ENCODE results near the gene MSLN. TPM values are rescaled to one million over a fixed set of nuclear protein-coding genes. Genes with fewer than 3 reads are reported as not detected.
"Not testable (repeated sequence)": the region's sequence is repeated elsewhere in the genome, so short reads cannot be mapped to it uniquely, and the experiment has no call there.

MSLN gene
- total and polyA plus RNA-seq, 2 donors (not counting 3 experiments of a cell fraction or from before 2014, with no cell fraction given) = not detected

DNA sequence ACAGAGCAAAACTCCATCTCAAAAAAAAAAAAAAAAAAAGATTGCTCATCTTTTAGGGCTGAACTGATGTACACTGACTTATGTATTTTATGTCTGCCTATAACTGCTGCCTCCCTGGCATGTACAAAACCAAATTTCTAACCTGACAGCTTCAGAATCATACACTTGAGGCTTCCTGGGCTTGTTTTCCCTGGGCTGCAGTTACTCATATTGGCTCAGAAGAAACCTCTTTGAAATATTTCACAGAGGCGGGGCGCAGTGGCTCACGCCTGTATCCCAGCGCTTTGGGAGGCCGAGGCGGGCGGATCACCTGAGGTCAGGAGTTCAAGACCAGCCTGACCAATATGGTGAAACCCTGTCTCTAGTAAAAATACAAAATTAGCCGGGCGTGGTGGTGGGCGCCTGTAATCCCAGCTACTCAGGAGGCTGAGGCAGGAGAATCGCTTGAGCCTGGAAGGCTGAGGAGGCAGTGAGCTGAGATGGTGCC, 6.4 kb upstream of the MSLN start:
- FAIRE-seq; intact Hi-C loops (cut with micrococcal nuclease); POLR2A ChIA-PET; CTCF ChIA-PET; DNase-seq (ENCODE audit: low read depth, low spot score); H3K27me3 ChIP-seq (ENCODE audit: control insufficient read depth in 2 of 2, insufficient read depth in 2 of 2, low read length in 2 of 2); H3K4me2 ChIP-seq (ENCODE audit: insufficient read depth, low read length); H3K36me3 ChIP-seq (ENCODE audit: control insufficient read depth in 2 of 2, extremely low read depth in 1 of 2, insufficient read depth in 2 of 2, low read length in 2 of 2); H3K4me3 ChIP-seq (replicated peaks in 1 of 3; ENCODE audit: insufficient read depth in 1 of 3, low read depth in 1 of 3, low read length in 3 of 3); H3K4me1 ChIP-seq (ENCODE audit: control insufficient read depth, extremely low read depth, insufficient read depth, low read length); BruUV-seq (replicated peaks); H3K9me3 ChIP-seq (replicated peaks; ENCODE audit: control insufficient read depth, insufficient read depth, low read length); H4K20me1 ChIP-seq (replicated peaks; ENCODE audit: control insufficient read depth, extremely low read depth, insufficient read depth, low read length); H3K9ac ChIP-seq (replicated peaks; ENCODE audit: extremely low read depth, insufficient read depth, low read length); dilution Hi-C loops (cut with MboI; ENCODE audit: extremely low pct_ligation_motif_present, low sequenced_read_pairs); H3K27ac ChIP-seq (ENCODE audit: insufficient read depth, low read depth, low read length); H2AFZ ChIP-seq (ENCODE audit: low read depth, low read length); H3K9me1 ChIP-seq (replicated peaks; ENCODE audit: control insufficient read depth, extremely low read depth, insufficient read depth, low read length); H3K79me2 ChIP-seq (ENCODE audit: control insufficient read depth, insufficient read depth, low read length): not testable (repeated sequence)

- H3K36me3 ChIP-seq (ENCODE audit: control insufficient read depth in 2 of 2, extremely low read depth in 1 of 2, insufficient read depth in 2 of 2, low read length in 2 of 2) = no peaks in the 10 kb centered on the region
- peaks cover 4 to 6% of the 10 kb centered on the region in 2 experiments for H3K27me3 ChIP-seq (ENCODE audit: control insufficient read depth in 2 of 2, insufficient read depth in 2 of 2, low read length in 2 of 2)
- dilution Hi-C loops (cut with MboI; ENCODE audit: extremely low pct_ligation_motif_present, low sequenced_read_pairs) (no loop called here), intact Hi-C loops (cut with micrococcal nuclease) (no loop called here)
- POLR2A ChIA-PET = no interaction called here
- no peaks in the 10 kb centered on the region for H3K4me1 ChIP-seq (ENCODE audit: control insufficient read depth, extremely low read depth, insufficient read depth, low read length)
- TF ChIP-seq CTCF (IDR thresholded peaks at IDR 0.05; ENCODE audit: extremely low read depth in 1 of 2, insufficient read depth in 1 of 2, low read depth in 1 of 2, low read length in 2 of 2) (no peak), JUN (IDR thresholded peaks at IDR 0.05; ENCODE audit: borderline replicate concordance, insufficient read depth, insufficient read length, low read depth) (no peak), EZH2 (IDR thresholded peaks at IDR 0.05; ENCODE audit: borderline replicate concordance, low read depth, low read length, severe bottlenecking) (no peak), GATA2 (IDR thresholded peaks at IDR 0.05; ENCODE audit: insufficient read depth, insufficient read length, low read depth, low read length) (no peak), POLR2AphosphoS5 (IDR thresholded peaks at IDR 0.05; ENCODE audit: insufficient read depth, low read depth, low read length) (no peak), POLR2A (IDR thresholded peaks at IDR 0.05; ENCODE audit: low read depth, low read length) (no peak), FOS (IDR thresholded peaks at IDR 0.05; ENCODE audit: borderline replicate concordance, insufficient read depth, low read length) (no peak), MYC (IDR thresholded peaks at IDR 0.05; ENCODE audit: low read depth, low read length) (no peak)
- TF ChIP-seq, protein P1, sequence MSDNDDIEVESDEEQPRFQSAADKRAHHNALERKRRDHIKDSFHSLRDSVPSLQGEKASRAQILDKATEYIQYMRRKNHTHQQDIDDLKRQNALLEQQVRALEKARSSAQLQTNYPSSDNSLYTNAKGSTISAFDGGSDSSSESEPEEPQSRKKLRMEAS (IDR thresholded peaks at IDR 0.05; ENCODE audit: insufficient read depth, insufficient read length) = no peak
- H3K4me2 ChIP-seq (ENCODE audit: insufficient read depth, low read length) = no peak overlapping the region
- H3K9me3 ChIP-seq (replicated peaks; ENCODE audit: control insufficient read depth, insufficient read depth, low read length) = no peaks in the 10 kb centered on the region
- DNase-seq (ENCODE audit: low read depth, low spot score) (no peak), FAIRE-seq (no peak)
- H2AFZ ChIP-seq (ENCODE audit: low read depth, low read length) = no peak overlapping the region
- no peak overlapping the region for H3K4me3 ChIP-seq (replicated peaks in 1 of 3; ENCODE audit: insufficient read depth in 1 of 3, low read depth in 1 of 3, low read length in 3 of 3)
- H3K9ac ChIP-seq (replicated peaks; ENCODE audit: extremely low read depth, insufficient read depth, low read length) = no peak overlapping the region
- H4K20me1 ChIP-seq (replicated peaks; ENCODE audit: control insufficient read depth, extremely low read depth, insufficient read depth, low read length) = no peaks in the 10 kb centered on the region
- no TSS peak for BruUV-seq (replicated peaks)
- CTCF ChIA-PET = no interaction called here
- no peaks in the 10 kb centered on the region for H3K79me2 ChIP-seq (ENCODE audit: control insufficient read depth, insufficient read depth, low read length)
- H3K9me1 ChIP-seq (replicated peaks; ENCODE audit: control insufficient read depth, extremely low read depth, insufficient read depth, low read length) = no peaks in the 10 kb centered on the region
- H3K27ac ChIP-seq (ENCODE audit: insufficient read depth, low read depth, low read length) = no peak overlapping the region
These were observed 5.9 kb upstream of the MSLN start for GRCh38 chr16:754656-755055.

Measured in endothelial cell of umbilical vein (primary cell).